Testis (tissue), 3 donors: ENCODE data around the gene AIM2. TPM values are rescaled to one million over a fixed set of nuclear protein-coding genes. Genes with fewer than 3 reads are reported as not detected.

Experiments used
- DNase-seq: peaks from one replicate; pipeline ENCODE4 v3.0.0-alpha.2; 2019
- H3K27ac ChIP-seq, 2 donors: fragments of 200-600 bp; sonication (generic); one replicate each; pipeline ENCODE4 v1.5.1; 2019
- H3K27me3 ChIP-seq: fragments of 200-600 bp; sonication (generic); one replicate; pipeline ENCODE4 v1.5.1; 2019
- H3K36me3 ChIP-seq: fragments of 200-600 bp; sonication (generic); one replicate; pipeline ENCODE4 v1.5.1; 2017; ENCODE audit warnings: low read depth; ENCODE audit errors: missing control alignments
- H3K4me1 ChIP-seq: fragments of 200-600 bp; sonication (generic); one replicate; pipeline ENCODE4 v1.5.1; 2019
- H3K4me3 ChIP-seq, 2 donors: fragments of 200-600 bp; sonication (generic); one replicate each; pipeline ENCODE4 v1.5.1; 2017 to 2019
- H3K9me3 ChIP-seq: fragments of 200-600 bp; sonication (generic); one replicate; pipeline ENCODE4 v1.5.1; 2017
- CTCF ChIP-seq, 3 experiments: fragments of 450-650 bp in 2 of 3; fragments of 200-600 bp in 1 of 3; sonication (generic) in 1 of 3; IDR thresholded peaks; one replicate each; pipeline ENCODE4 v1.5.1; 2016 to 2019; ENCODE audit warnings: antibody characterized with exemption in 3 of 3, mild to moderate bottlenecking in 2 of 3, moderate library complexity in 1 of 3
- POLR2A ChIP-seq: fragments of 450-650 bp; IDR thresholded peaks from one replicate; pipeline ENCODE4 v1.6.1; 2017; ENCODE audit warnings: antibody characterized with exemption, mild to moderate bottlenecking, moderate library complexity
- WGBS, 2 donors: methylation state at CpG; one replicate each; pipeline ENCODE4 v1.1.5; 2018; 5-methylcytosine and 5-hydroxymethylcytosine counted together
- intact Hi-C: fragments of 100-400 bp; cut with DNase I; formaldehyde crosslinking; loops from one replicate; pipeline ENCODE4 v1.15.1; 2023; ENCODE audit warnings: low total_unique reads
- polyA plus RNA-seq: library from polyadenylated mRNA; stranded (reverse); fragments of 350-450 nt; fragmentation: Illumina TruSeq; extraction: RNeasy Lipid Tissue Mini Kit (QIAGEN cat#74804); gene quantifications from one replicate; pipeline ENCODE4 v1.2.3, GENCODE V29; 2014; ENCODE audit warnings: low read depth, low replicate concordance; ENCODE audit not compliant: insufficient read depth
- total RNA-seq, 2 donors: library from RNA; depleted of rRNA; stranded (reverse); fragments of >200 nt; gene quantifications; one replicate each; pipeline ENCODE4 v1.2.3, GENCODE V29; 2016

Gene AIM2
- total and polyA plus RNA-seq, 3 donors from 2014 or later, result 1.3 to 3.2 (median 1.9) TPM

GRCh38 chr1:159071970-159072582 lies 4.5 kb downstream of the AIM2 start:
- Histone ChIP-seq H3K4me1 (no peaks in the 10 kb centered on the region), H3K4me3 (no peak overlapping the region), H3K27me3 (no peaks in the 10 kb centered on the region), H3K9me3 (no peaks in the 10 kb centered on the region), H3K27ac (no peak overlapping the region), H3K36me3 (no peaks in the 10 kb centered on the region)
- intact Hi-C loops, result no loop called here
- TF ChIP-seq POLR2A (no peak), CTCF (IDR thresholded peaks at IDR 0.05) (peak; percentile 46 to 58 (median 57))
- DNase-seq, result no peak

- WGBS, 2 donors, result 85 to 93% methylated on average over 2 of the region's 2 CpGs
- no peaks in the 10 kb centered on the region for H3K4me1 ChIP-seq
- H3K4me3 ChIP-seq, result no peak overlapping the region
- no peak overlapping the region for H3K27ac ChIP-seq
- no peaks in the 10 kb centered on the region for H3K9me3 ChIP-seq
- H3K36me3 ChIP-seq, result no peaks in the 10 kb centered on the region
- no peaks in the 10 kb centered on the region for H3K27me3 ChIP-seq
- intact Hi-C loops, result no loop called here
- TF ChIP-seq POLR2A (no peak), CTCF (IDR thresholded peaks at IDR 0.05) (no peak)
- DNase-seq, result no peak
Measured at GRCh38 chr1:159068886-159069285, 7.7 kb downstream of the AIM2 start.

- TF ChIP-seq POLR2A (no peak), CTCF (IDR thresholded peaks at IDR 0.05) (no peak)
- Histone ChIP-seq H3K27ac (no peak overlapping the region), H3K9me3 (no peaks in the 10 kb centered on the region), H3K4me1 (no peaks in the 10 kb centered on the region), H3K36me3 (no peaks in the 10 kb centered on the region), H3K4me3 (no peak overlapping the region), H3K27me3 (no peaks in the 10 kb centered on the region)
- no peak for DNase-seq
- intact Hi-C loops, result no loop called here
- 61 to 62% methylated on average over 6 of the region's 6 CpGs for WGBS, 2 donors
Measured at GRCh38 chr1:159067699-159068621, 8.6 kb downstream of the AIM2 start.

GRCh38 chr1:159066108-159066507 lies 10.5 kb downstream of the AIM2 start:
- no peak overlapping the region for H3K27ac ChIP-seq
- H3K36me3 ChIP-seq, result no peaks in the 10 kb centered on the region
- no peaks in the 10 kb centered on the region for H3K27me3 ChIP-seq
- DNase-seq, result no peak
- TF ChIP-seq CTCF (IDR thresholded peaks at IDR 0.05) (no peak), POLR2A (no peak)
- H3K9me3 ChIP-seq, result no peaks in the 10 kb centered on the region
- no peak overlapping the region for H3K4me3 ChIP-seq
- H3K4me1 ChIP-seq, result no peaks in the 10 kb centered on the region
- intact Hi-C loops, result no loop called here
- WGBS, 2 donors, result 91 to 92% methylated on average over 4 of the region's 4 CpGs
